Smooth muscle cell (in vitro differentiated cells): Measurements from ENCODE around the gene SLC6A3. TPM values are rescaled to one million over a fixed set of nuclear protein-coding genes. Genes with fewer than 3 reads are reported as not detected.

Source experiments
- DNase-seq: peaks from one replicate; lab custom pipeline; 2025; ENCODE audit not compliant: unreplicated experiment; lab: John Stamatoyannopoulos, UW
- H2AFZ ChIP-seq: fragments of 200-600 bp; sonication (generic); 2 replicates; pipeline ENCODE4 v1.6.0; 2016; ENCODE audit warnings: antibody characterized with exemption, low read depth, mild to moderate bottlenecking
- H3F3A ChIP-seq: fragments of 200-600 bp; sonication (generic); 2 replicates; pipeline ENCODE4 v1.6.0; 2017; ENCODE audit warnings: antibody characterized with exemption, low read depth
- H3K27ac ChIP-seq: fragments of 200-600 bp; sonication (generic); 2 replicates; pipeline ENCODE4 v1.5.1; 2016; ENCODE audit warnings: low read depth, mild to moderate bottlenecking
- H3K27me3 ChIP-seq: fragments of 200-600 bp; sonication (generic); 2 replicates; pipeline ENCODE4 v1.6.1; 2016; ENCODE audit warnings: low read depth, mild to moderate bottlenecking
- H3K36me3 ChIP-seq: fragments of 200-600 bp; sonication (generic); 2 replicates; pipeline ENCODE4 v1.5.1; 2016; ENCODE audit warnings: low read depth
- H3K4me1 ChIP-seq: fragments of 200-600 bp; sonication (generic); 2 replicates; pipeline ENCODE4 v1.5.1; 2016; ENCODE audit warnings: low read depth
- H3K4me2 ChIP-seq: fragments of 200-600 bp; sonication (generic); 2 replicates; pipeline ENCODE4 v1.6.0; 2016; ENCODE audit warnings: mild to moderate bottlenecking
- H3K4me3 ChIP-seq: fragments of 200-600 bp; sonication (generic); 2 replicates; pipeline ENCODE4 v1.5.1; 2016; ENCODE audit warnings: mild to moderate bottlenecking
- H3K79me2 ChIP-seq: fragments of 200-600 bp; sonication (generic); 2 replicates; pipeline ENCODE4 v1.6.0; 2016; ENCODE audit warnings: low read depth, mild to moderate bottlenecking
- H3K9ac ChIP-seq: fragments of 200-600 bp; sonication (generic); 2 replicates; pipeline ENCODE4 v1.6.0; 2016; ENCODE audit warnings: low read depth
- H3K9me3 ChIP-seq: fragments of 200-600 bp; sonication (generic); replicated peaks from 2 replicates; pipeline ENCODE4 v1.5.1; 2016; ENCODE audit warnings: low read depth
- H4K20me1 ChIP-seq: fragments of 200-600 bp; sonication (generic); 2 replicates; pipeline ENCODE4 v1.6.0; 2016; ENCODE audit warnings: low read depth
- whole genome bisulfite sequencing: methylation state at CpG from one replicate; pipeline ENCODE4 v1.1.7; 2016; ENCODE audit warnings: low lambda C conversion rate; 5-methylcytosine and 5-hydroxymethylcytosine counted together
- polyA plus RNA-seq: library from polyadenylated mRNA; unstranded; fragments of >200 nt; fragmentation: Nextera tagmentation; extraction: Ambion mirVana; gene quantifications from 2 replicates; pipeline ENCODE4 v1.2.1, GENCODE V29; 2016
- total RNA-seq: library from RNA; depleted of rRNA; stranded (reverse); fragments of >200 nt; gene quantifications from 2 replicates; pipeline ENCODE4 v1.2.3, GENCODE V29; 2014
- TF ChIP-seq, protein P1 (sequence below): fragments of 200-600 bp; sonication (generic); IDR thresholded peaks from 2 replicates; pipeline ENCODE4 v1.5.1; 2017; ENCODE audit warnings: borderline replicate concordance, mild to moderate bottlenecking, antibody characterized with exemption; ENCODE audit not compliant: insufficient read depth, poor library complexity, severe bottlenecking

SLC6A3 gene
- total and polyA plus RNA-seq, 2 experiments from 2014 or later: not detected

DNA sequence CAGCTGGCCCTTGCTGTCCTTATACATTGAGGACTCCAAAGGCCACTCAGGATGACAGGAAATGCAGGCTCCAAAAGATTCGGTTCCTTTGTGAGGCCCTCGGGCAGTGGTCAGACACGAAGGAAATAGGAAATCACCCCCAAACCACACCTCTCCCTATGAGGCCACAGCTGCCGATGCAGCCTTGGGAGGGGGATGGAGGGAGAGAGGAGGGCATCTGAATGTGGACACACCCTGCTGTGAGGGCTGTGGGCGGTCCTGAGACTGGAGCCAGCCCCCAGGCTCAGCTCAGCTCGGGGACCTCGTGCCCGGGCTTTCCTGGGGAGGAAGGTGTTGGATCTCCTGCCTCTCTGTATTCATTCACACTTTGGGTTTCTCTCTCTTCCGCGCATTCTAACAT lies 97.7 kb downstream of the SLC6A3 start:
- H3K4me1 ChIP-seq: peaks cover 12% of the 10 kb centered on the region
- H3K79me2 ChIP-seq: peaks cover 28% of the 10 kb centered on the region
- no peak overlapping the region for H3K27ac ChIP-seq
- no peaks in the 10 kb centered on the region for H3F3A ChIP-seq
- no peak overlapping the region for H3K4me3 ChIP-seq
- no peak overlapping the region for H3K4me2 ChIP-seq
- no peaks in the 10 kb centered on the region for H3K9me3 ChIP-seq
- DNase-seq: no peak
- H3K27me3 ChIP-seq: no peaks in the 10 kb centered on the region
- TF ChIP-seq, protein P1, sequence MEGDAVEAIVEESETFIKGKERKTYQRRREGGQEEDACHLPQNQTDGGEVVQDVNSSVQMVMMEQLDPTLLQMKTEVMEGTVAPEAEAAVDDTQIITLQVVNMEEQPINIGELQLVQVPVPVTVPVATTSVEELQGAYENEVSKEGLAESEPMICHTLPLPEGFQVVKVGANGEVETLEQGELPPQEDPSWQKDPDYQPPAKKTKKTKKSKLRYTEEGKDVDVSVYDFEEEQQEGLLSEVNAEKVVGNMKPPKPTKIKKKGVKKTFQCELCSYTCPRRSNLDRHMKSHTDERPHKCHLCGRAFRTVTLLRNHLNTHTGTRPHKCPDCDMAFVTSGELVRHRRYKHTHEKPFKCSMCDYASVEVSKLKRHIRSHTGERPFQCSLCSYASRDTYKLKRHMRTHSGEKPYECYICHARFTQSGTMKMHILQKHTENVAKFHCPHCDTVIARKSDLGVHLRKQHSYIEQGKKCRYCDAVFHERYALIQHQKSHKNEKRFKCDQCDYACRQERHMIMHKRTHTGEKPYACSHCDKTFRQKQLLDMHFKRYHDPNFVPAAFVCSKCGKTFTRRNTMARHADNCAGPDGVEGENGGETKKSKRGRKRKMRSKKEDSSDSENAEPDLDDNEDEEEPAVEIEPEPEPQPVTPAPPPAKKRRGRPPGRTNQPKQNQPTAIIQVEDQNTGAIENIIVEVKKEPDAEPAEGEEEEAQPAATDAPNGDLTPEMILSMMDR: no peak
- no peak overlapping the region for H2AFZ ChIP-seq
- WGBS: 87% methylated on average over 10 of the region's 10 CpGs
- H4K20me1 ChIP-seq: no peaks in the 10 kb centered on the region
- H3K36me3 ChIP-seq: no peaks in the 10 kb centered on the region
- H3K9ac ChIP-seq: no peak overlapping the region

DNA sequence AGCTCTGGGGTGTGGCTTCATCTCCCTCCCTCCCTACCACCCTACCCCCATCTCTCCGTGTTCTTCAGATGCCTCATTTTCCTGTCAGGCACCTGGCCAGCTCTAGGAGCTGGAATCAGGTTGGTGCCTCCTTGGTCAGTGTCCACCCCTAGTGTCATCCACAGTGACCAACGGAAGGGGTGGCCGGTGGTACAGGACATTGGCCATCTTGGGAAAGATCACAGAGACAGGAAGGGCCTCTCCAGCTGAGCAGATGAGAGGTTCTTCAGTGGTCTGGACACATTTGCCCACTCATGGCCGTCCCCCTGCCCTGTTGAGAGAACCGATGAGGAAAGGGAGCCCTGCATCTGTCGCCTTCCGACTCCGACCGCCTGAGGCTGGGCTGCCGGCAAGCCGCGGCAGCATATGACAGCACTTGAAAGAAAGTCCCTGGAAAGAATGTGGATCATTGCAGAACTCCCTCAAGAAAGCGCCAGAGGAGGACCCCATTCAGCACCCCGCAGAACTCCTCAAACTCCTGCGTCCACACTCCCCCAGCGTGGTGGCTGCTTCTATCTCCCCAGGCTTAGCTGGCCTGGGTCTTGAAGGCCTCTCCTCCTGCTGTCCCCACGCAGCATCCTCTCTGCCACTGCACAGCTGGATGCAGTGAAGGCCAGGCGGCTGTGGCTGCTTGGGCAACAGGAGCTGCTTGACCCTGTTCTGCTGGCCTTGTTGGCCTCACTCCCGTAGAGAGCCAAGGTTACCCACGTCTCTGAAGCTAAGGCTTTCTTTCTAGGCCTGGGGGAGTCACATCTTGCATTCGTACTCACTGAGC lies 98.4 kb downstream of the SLC6A3 start:
- Histone ChIP-seq H3K9me3 (no peaks in the 10 kb centered on the region), H4K20me1 (no peaks in the 10 kb centered on the region), H3K27me3 (no peaks in the 10 kb centered on the region), H3K27ac (no peak overlapping the region), H3K4me1 (peaks cover 12% of the 10 kb centered on the region), H3F3A (no peaks in the 10 kb centered on the region), H2AFZ (no peak overlapping the region), H3K36me3 (no peaks in the 10 kb centered on the region), H3K79me2 (peaks cover 28% of the 10 kb centered on the region), H3K9ac (no peak overlapping the region), H3K4me3 (no peak overlapping the region), H3K4me2 (no peak overlapping the region)
- no peak for DNase-seq
- WGBS: 93% methylated on average over 21 of the region's 21 CpGs
- TF ChIP-seq, protein P1: no peak

DNA sequence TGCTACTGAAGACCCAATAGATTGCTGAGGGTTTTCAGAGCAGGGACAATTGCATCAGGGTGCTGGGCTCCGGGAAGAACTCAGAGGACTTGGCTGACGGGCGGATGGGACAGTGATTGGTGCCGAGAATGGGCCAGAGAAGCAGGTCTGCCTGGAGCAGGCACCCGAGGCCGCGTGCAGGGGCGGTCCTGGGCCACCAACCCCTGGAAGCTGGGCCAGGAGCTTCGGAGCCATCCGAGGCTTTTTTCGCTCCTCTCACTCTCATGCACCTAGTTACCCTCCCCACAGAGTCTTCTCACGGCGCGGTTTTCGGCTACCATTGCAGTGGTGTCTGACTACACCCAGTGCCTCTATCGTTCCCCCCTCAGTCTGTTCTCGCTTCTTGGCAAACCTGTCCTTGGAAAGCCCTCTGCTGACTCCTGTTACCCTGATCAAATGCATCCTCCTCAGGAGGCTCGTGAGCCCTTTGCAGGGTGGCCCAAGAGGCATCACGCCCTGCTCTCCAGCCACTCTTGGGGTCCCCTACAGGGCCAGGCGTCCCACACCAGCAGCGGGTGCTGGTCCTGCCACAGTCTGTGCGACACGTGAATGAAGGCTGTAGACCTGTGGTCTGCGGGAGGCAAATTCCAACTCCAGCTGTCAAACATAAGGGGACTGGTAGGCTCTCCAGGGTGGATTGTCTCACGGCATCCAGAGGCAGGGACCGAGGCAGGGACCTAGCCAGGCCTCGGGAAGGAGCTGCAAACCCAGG lies 99.2 kb downstream of the SLC6A3 start:
- Histone ChIP-seq H3K27ac (no peak overlapping the region), H3K27me3 (no peaks in the 10 kb centered on the region)

More for the DNA sequence above, 99.2 kb downstream of the SLC6A3 start:
- Histone ChIP-seq H3K9me3 (no peaks in the 10 kb centered on the region), H3K79me2 (peaks cover 28% of the 10 kb centered on the region), H3F3A (no peaks in the 10 kb centered on the region), H3K4me3 (peak overlapping the region; percentile 99), H2AFZ (peak overlapping the region; percentile 80), H3K36me3 (no peaks in the 10 kb centered on the region), H3K4me1 (peaks cover 12% of the 10 kb centered on the region), H3K9ac (peak overlapping the region; percentile 100), H4K20me1 (no peaks in the 10 kb centered on the region), H3K4me2 (peak overlapping the region; percentile 100)
- no peak for DNase-seq
- WGBS: 89% methylated on average over 27 of the region's 27 CpGs
- TF ChIP-seq, protein P1: no peak
